ENCODE measurements around the gene SSH3.
A peak's percentile ranks its signal among the peaks of the same experiment; 100 is the strongest.

SSH3 gene

DNA sequence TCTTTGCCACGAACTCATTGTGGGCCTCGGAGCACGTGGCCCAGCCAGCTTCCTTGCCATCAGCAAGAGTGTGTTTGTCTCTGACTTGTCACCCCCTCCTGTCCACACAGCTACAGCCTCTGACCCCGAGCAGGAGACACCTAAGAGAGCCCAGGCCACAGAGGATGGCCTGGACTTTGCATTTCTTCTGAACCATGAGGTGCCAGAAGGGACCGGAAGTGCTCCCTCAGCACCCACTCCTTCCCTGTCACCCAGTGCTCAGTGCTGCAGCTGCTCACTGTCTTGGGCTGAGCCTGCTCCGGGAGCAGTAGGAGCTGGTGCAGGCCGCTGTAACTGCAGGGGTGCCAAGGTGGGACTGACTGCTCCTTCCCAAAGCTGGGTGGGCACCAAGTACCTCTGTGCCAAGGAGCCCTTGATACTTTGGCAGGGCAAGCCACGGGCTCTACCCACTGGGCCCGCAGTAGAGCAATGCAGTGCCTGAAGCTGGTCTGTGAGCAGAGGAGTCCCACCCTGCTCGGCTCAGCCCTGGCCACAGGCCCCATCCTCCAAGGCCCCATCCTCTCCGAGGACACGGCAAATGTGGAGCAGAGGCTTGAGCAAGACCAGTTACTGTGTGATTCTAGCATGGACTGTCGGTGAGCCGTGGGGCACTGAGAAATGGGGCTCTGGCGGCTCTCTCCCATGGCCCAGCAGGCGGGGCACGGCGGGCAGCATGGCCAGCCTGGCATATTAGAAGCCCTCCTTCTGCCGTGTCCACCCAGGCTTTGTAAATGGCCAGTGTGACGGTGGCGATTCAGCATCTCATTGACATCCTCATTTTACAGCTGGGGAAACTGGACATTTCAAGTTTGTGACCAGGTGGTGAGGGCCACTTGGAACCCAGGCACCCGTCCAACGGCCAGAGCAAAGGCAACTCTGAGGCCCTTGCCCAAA lies 30.7 kb upstream of the SSH3 start:
- peaks cover 54% of the 10 kb centered on the region for H3K4me1 Mint-ChIP-seq (ENCODE audit: low read depth)
- H3K27ac Mint-ChIP-seq = peak overlapping the region; percentile 95
- peaks cover 72% of the 10 kb centered on the region for H3K36me3 Mint-ChIP-seq (ENCODE audit: low read depth)
- no peak for DNase-seq (ENCODE audit: low spot score)
- H3K4me3 Mint-ChIP-seq = peak overlapping the region; percentile 98
- no peaks in the 10 kb centered on the region for H3K27me3 Mint-ChIP-seq (ENCODE audit: low read depth)
- no peaks in the 10 kb centered on the region for H3K9me3 Mint-ChIP-seq

DNA sequence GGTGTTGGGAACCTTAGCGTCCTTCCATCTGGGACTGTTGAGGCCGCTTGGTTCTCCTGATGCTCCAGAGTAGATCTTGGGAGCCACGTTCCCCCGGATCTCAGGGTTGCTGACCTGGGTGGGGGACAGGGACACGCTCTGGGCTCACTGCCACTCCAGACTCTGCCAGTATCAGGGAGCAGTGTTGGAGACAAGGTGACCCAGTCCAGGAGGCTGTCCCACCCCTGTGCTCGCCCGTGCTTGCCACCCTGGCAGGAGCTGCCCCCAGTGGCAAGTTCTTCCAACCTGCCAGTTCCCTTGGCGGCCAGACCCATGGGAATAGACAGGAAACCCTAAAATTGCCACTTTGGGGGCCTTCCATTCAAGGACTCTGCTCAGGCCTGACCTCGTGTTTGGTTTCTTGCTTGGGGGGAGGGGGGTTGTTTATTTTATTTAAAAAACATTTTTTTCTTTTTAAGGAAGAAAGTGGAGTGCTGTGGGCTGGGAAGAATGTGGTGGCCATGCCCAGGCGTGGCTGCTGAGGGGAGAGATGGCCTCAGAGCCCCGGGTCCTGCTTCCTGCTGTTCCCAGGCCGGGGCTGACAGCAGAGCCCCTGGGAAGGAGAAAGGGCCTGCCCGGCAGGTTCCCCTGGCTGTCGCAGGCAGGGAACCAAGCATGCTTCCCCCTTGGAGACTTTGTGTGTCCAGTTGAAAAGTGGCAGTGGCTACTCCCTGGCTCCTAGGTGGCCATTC lies 29.9 kb upstream of the SSH3 start:
- Mint-ChIP-seq H3K27me3 (ENCODE audit: low read depth) (no peaks in the 10 kb centered on the region), H3K4me1 (ENCODE audit: low read depth) (peaks cover 59% of the 10 kb centered on the region), H3K36me3 (ENCODE audit: low read depth) (peaks cover 68% of the 10 kb centered on the region), H3K9me3 (no peaks in the 10 kb centered on the region), H3K4me3 (peak overlapping the region; percentile 98), H3K27ac (peak overlapping the region; percentile 60)
- no peak for DNase-seq (ENCODE audit: low spot score)

DNA sequence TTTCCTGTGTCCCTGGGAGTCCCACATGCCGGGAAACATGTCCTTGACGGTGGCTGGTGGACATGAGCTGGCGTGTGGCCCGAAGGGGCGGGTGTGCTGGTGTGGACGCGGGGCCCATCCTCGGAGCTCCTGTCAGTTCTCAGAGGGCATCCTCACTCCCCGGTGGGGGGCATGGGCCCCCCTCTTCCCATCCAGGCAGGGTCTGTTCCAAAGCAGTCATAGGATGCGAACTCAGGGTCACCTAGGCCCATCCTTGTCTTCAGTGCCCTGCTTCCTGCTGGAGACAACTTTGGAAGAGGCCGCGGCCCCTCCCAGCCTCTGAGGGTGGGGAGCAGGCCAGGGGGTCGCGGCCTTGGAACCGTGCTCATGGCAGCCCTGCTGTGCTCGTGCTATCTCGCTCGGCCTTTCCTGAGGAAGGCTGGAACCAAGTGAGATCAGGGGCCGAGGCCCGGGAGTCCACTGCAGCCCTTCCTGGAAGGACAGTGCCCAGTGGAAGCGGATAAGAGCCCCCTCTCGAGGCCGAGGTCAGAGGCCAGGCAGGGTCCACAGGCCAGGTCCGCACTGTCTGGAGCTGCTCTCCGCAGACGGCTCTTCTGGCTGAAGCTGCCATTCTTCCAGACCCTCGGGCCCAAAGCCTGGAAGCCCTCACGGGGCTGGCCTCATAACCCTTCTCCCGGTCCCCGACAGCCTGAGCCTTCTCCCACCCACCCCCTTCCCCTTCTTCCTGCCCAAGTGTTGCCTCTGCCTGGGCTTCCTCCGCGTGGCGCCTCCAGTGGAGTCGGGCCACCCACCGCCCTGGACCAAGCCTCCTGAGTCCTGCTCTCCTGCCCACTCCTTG lies 28.3 kb upstream of the SSH3 start:
- peak overlapping the region; percentile 98 for H3K4me3 Mint-ChIP-seq
- no peaks in the 10 kb centered on the region for H3K9me3 Mint-ChIP-seq
- DNase-seq (ENCODE audit: low spot score) = no peak
- no peaks in the 10 kb centered on the region for H3K27me3 Mint-ChIP-seq (ENCODE audit: low read depth)
- H3K27ac Mint-ChIP-seq = peak overlapping the region; percentile 89
- H3K4me1 Mint-ChIP-seq (ENCODE audit: low read depth) = peaks cover 64% of the 10 kb centered on the region
- H3K36me3 Mint-ChIP-seq (ENCODE audit: low read depth) = peaks cover 67% of the 10 kb centered on the region

DNA sequence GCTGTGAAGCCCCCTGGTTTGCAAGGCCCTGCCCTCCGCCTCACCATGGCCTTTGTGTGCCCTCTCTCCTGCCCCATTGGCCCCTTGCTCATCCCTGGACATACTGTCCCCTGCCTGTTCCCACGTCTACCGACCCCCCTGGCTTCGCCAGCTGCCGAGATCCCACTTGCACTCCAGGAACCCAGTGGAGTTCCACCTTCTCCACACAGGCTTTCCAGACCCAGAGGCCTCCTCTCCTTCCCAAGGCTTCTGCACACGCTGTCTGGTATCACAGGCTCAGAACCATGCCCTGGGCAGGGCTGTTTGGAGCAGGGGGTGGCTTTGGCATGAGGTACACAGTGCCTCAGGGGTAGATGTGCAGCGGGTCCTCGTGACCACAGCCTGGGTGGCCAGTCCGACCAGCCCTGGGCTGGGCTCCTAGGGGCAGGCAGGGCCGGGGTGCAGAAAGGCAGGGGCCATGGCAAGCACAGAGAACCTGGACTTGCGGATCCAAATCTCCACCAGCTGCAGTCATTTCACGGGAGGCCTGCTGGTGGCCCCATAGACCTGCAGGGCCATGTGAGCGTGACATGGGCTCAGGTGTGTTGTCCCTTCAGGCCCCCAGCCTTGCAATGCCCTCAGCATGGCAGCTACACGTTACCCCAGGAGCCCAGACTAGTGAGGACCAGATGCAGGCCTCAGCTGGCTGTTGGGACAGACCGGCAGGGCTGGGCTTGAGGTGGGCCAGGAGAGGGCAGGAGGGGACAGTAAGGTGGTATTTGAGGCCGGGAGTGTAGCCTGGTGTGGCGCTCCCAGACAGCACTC lies 27.5 kb upstream of the SSH3 start:
- Mint-ChIP-seq H3K4me1 (ENCODE audit: low read depth) (peaks cover 58% of the 10 kb centered on the region), H3K36me3 (ENCODE audit: low read depth) (peaks cover 67% of the 10 kb centered on the region), H3K4me3 (peak overlapping the region; percentile 81), H3K9me3 (no peaks in the 10 kb centered on the region), H3K27me3 (ENCODE audit: low read depth) (no peaks in the 10 kb centered on the region), H3K27ac (peak overlapping the region; percentile 89)
- no peak for DNase-seq (ENCODE audit: low spot score)

DNA sequence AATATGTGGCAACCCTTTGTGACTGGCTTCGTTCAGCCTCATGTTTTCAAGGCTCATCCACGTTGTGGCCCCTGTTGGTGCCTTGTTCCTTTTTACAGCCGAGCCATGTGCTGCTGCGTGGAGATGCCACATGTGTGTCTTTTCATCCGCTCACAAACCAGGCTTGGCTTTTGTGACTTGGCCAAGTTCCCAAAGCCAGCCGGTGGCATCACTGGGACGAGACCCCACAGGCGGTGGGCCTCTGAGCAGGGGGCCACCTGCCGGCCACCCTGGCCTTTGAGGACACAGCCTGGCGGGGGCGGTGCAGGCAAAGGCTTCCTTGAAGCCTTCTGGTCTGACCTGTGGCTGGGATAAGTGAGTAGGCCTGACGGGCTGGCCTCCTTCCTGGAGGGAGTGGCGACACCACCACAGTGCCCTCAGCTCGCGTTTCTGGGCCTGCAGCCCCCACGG lies 26.5 kb upstream of the SSH3 start:
- H3K27me3 Mint-ChIP-seq (ENCODE audit: low read depth) = no peaks in the 10 kb centered on the region
- H3K4me1 Mint-ChIP-seq (ENCODE audit: low read depth) = peaks cover 48% of the 10 kb centered on the region
- H3K9me3 Mint-ChIP-seq = no peaks in the 10 kb centered on the region
- peak overlapping the region; percentile 89 for H3K27ac Mint-ChIP-seq
- H3K36me3 Mint-ChIP-seq (ENCODE audit: low read depth) = peaks cover 59% of the 10 kb centered on the region
- H3K4me3 Mint-ChIP-seq = peak overlapping the region; percentile 81
- DNase-seq (ENCODE audit: low spot score) = peak; percentile 69

DNA sequence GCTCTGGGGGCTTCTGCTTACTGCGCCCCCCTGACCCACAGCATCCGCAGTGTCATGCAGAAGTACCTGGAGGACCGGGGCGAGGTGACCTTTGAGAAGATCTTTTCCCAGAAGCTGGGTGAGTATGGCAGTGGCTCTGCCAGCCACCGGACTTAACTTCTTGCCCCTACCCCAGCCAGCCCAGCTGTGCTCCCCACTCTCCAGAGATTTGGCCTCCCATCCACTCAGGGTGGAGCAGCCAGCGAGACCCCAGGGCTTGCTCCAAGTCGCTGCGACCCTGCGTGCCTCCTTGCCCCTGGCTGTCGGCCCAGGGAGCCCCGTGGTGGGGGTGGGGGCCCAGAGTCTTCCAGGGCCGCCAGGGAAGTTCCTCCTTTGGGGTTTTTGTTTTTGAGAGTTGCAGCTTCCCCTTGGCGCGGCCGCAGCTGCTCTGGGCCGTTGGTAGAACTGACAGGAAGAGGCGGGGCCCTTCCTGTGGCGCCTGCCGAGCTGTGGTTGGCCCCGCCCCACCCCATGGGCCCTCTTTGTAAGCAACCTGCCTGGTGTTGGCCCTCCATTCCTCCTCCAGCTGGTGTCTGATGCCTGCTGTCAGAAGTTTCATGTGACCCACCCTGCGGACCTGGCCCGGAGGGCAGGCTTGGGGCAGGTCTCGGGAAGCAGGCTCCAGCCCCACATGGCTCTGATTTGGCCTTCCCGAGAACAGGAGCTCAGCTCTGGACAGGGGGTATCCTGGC lies 25.9 kb upstream of the SSH3 start:
- H3K4me3 Mint-ChIP-seq = peak overlapping the region; percentile 81
- H3K36me3 Mint-ChIP-seq (ENCODE audit: low read depth) = peaks cover 58% of the 10 kb centered on the region
- H3K9me3 Mint-ChIP-seq = no peaks in the 10 kb centered on the region
- peak; percentile 90 for DNase-seq (ENCODE audit: low spot score)
- H3K27ac Mint-ChIP-seq = peak overlapping the region; percentile 89
- H3K27me3 Mint-ChIP-seq (ENCODE audit: low read depth) = no peaks in the 10 kb centered on the region
- peaks cover 43% of the 10 kb centered on the region for H3K4me1 Mint-ChIP-seq (ENCODE audit: low read depth)

DNA sequence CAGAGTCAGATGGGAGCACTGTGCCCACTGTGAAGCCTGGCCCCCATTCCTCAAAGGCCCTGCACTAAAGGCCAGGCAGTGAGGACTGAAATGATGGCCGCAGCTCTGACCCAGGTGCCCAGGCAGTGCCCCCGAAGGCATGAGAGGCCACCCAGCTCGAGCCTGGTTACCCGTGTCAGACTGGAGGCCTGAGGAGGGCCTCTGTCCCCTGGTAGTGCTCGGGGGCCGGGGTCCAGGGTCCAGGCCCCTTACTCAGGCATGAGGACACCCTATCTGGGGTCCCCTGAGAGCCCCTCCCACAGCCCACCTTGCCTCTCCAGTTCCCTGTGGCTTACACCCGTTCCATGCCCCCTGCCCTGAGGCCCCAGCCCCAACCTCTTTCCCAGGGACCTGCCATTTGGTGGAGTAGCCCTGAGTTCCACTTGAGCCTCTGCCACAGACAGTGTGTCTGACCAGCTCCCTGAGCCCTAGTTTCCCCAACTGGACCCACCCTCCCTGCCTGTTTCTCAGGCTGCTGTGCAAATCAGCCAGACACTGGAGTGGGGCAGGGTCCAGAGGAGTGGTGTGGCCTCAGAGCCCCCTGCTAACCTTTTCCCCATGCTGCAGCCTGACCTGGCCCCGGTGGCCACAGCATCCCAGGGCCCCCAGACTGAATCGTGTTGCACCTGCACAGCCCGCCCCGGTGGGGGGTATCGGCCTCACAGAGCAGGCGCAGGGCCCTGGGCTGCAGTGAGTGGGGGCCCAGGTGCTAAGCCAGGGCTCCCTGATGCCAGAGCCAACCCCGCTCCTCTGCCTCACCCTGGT lies 25.0 kb upstream of the SSH3 start:
- H3K9me3 Mint-ChIP-seq = no peaks in the 10 kb centered on the region
- H3K27me3 Mint-ChIP-seq (ENCODE audit: low read depth) = no peaks in the 10 kb centered on the region
- DNase-seq (ENCODE audit: low spot score) = no peak
- peak overlapping the region; percentile 81 for H3K4me3 Mint-ChIP-seq
- H3K36me3 Mint-ChIP-seq (ENCODE audit: low read depth) = peaks cover 59% of the 10 kb centered on the region
- H3K4me1 Mint-ChIP-seq (ENCODE audit: low read depth) = peaks cover 40% of the 10 kb centered on the region
- peak overlapping the region; percentile 89 for H3K27ac Mint-ChIP-seq

DNA sequence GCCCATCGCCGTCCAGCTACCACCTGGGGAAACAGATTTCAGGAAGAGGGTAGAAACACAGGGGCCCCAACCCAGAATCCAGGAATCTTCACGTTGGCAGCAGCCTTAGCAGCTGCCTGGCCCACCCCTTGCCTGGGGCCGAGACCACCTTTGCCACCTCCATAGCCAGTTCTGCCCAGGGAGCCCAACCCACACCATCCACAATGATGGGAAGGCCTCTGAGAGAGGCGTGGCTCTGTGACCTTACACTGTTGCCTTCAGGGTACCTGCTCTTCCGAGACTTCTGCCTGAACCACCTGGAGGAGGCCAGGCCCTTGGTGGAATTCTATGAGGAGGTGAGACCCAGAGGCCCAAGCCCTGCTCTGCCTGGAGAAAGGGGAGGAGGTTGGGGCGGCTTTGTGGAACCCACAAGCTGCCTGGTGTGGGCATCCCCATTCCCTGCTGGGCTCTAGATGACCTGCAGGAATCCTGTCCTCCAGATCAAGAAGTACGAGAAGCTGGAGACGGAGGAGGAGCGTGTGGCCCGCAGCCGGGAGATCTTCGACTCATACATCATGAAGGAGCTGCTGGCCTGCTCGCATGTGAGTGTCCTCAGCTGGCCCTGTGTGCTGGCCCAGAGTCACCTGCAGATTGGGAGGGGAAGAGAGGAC lies 24.3 kb upstream of the SSH3 start:
- H3K4me1 Mint-ChIP-seq (ENCODE audit: low read depth) = peaks cover 44% of the 10 kb centered on the region
- peaks cover 65% of the 10 kb centered on the region for H3K36me3 Mint-ChIP-seq (ENCODE audit: low read depth)
- peak overlapping the region; percentile 89 for H3K27ac Mint-ChIP-seq
- H3K9me3 Mint-ChIP-seq = no peaks in the 10 kb centered on the region
- no peak for DNase-seq (ENCODE audit: low spot score)
- peak overlapping the region; percentile 81 for H3K4me3 Mint-ChIP-seq
- no peaks in the 10 kb centered on the region for H3K27me3 Mint-ChIP-seq (ENCODE audit: low read depth)

DNA sequence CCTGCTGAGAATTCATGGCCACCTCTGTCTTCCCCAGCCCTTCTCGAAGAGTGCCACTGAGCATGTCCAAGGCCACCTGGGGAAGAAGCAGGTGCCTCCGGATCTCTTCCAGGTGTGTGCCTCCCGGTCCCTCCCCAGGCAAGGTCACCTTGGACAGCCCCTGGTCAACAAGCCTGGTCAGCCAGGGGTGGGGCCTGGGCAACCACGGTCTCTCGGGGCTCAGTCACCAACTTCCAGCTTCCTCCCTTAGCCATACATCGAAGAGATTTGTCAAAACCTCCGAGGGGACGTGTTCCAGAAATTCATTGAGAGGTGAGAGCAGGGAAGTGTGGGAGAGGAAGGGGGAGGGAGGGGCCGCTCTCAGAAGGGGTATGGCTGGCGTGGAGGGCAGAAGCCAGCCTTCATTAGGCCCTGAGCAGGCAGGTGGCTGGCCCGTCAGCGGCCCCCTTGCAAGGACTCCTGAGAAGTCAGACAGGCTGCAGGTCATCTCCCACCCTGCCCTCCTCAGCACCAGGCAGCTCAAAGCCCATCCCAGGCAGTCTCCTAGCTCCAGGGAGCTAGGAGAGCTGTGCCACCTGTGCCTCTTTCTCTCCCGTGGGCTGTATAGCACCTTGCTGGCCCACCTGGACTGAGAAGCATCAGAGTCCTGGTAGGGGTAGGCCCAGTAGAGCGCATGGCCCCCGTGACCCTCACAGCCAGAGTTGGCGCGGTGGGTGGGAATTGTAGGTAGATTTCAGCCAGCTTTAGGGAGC lies 23.6 kb upstream of the SSH3 start:
- DNase-seq (ENCODE audit: low spot score) = no peak
- H3K9me3 Mint-ChIP-seq = no peaks in the 10 kb centered on the region
- peaks cover 43% of the 10 kb centered on the region for H3K4me1 Mint-ChIP-seq (ENCODE audit: low read depth)
- peak overlapping the region; percentile 81 for H3K4me3 Mint-ChIP-seq
- H3K36me3 Mint-ChIP-seq (ENCODE audit: low read depth) = peaks cover 69% of the 10 kb centered on the region
- H3K27me3 Mint-ChIP-seq (ENCODE audit: low read depth) = no peaks in the 10 kb centered on the region
- H3K27ac Mint-ChIP-seq = peak overlapping the region; percentile 89

DNA sequence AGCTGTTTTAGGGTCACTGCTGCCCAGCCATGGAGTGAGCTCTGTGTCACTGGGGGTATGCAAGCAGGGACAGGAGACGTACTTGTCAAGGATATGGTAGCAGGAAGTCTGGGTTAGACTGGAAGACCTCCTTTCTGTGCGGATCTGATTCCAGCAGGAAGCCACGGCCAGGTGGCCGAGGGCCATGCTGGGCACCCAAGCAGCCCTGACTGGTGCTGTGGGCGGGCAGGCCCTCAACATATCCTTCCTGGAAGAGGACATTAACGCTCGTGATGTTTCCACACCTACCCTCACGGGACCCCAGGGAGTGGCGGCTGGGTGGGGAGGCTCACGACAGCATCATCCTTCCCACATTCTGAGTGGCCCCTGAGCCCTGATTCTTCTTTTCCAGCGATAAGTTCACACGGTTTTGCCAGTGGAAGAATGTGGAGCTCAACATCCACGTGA lies 23.0 kb upstream of the SSH3 start:
- peak overlapping the region; percentile 76 for H3K27ac Mint-ChIP-seq
- H3K36me3 Mint-ChIP-seq (ENCODE audit: low read depth) = peaks cover 71% of the 10 kb centered on the region
- no peaks in the 10 kb centered on the region for H3K9me3 Mint-ChIP-seq
- no peaks in the 10 kb centered on the region for H3K27me3 Mint-ChIP-seq (ENCODE audit: low read depth)
- H3K4me1 Mint-ChIP-seq (ENCODE audit: low read depth) = peaks cover 39% of the 10 kb centered on the region
- no peak for DNase-seq (ENCODE audit: low spot score)
- peak overlapping the region; percentile 2 for H3K4me3 Mint-ChIP-seq
